RPMI7951 (cell line): ENCODE measurements around the gene KRT71. TPM values are rescaled to one million over a fixed set of nuclear protein-coding genes. Genes with fewer than 3 reads are reported as not detected.

ENCODE experiments used
- DNase-seq: peaks from one replicate; pipeline ENCODE4 v3.0.0-alpha.2; 2012; ENCODE audit warnings: low read depth
- total RNA-seq: library from RNA; depleted of rRNA; stranded (reverse); fragments of >200 nt; shearing (Covaris generic); gene quantifications from 2 replicates; pipeline ENCODE4 v1.2.3, GENCODE V29; 2014; rRNA removed

Gene KRT71
- total RNA-seq, 1 experiment from 2014 or later: not detected

DNA sequence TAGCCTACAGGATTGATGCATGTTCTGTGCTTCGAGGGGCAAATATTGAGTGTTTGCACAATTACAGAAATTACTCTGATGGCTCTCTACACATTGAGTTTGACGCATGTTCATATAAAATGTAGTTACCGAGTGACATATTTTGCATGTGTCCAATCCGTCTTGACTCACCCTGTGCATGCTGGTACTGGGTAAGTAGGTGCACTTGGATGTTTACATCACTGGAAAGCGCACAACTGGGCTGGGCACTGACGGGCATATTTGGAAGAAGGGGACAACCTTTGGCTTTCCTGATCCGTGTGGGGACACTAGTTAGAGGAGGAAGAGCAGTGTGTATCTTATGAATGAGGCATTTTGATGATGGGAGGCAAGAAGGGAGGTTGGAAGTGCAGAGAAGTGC is 55.0 kb downstream of the KRT71 start:
- DNase-seq: no peak

GRCh38 chr12:52496590-52497071 is 56.3 kb downstream of the KRT71 start:
- DNase-seq: peak; percentile 46

DNA sequence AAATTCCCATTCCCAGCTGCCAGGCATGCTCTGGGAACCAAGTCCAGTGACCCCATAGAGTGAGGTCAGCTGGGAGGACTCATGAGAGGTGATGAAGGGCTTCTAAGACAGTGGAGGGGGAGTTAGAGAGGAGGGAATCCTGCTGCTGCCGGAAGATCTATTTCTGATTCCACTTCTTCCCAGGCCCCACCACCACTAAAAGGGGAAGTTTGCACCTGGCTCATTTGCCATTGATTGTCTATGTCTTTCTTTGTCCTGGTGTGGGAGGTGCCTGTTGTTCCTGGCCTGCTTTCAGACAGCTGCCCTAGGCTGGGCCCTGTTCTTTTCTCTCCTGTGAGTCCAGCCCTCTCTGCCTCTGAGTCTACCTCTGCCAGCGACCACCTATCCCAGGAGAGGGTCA is 56.9 kb downstream of the KRT71 start:
- no peak for DNase-seq

GRCh38 chr12:52495389-52495788 is 57.6 kb downstream of the KRT71 start:
- DNase-seq: no peak

- no peak for DNase-seq
Observed at GRCh38 chr12:52494518-52494917, 58.4 kb downstream of the KRT71 start.

- no peak for DNase-seq
Observed at GRCh38 chr12:52494100-52494499, 58.8 kb downstream of the KRT71 start.

Other genes with a start within 250 kb of the KRT71 start
- not detected in 2 replicates for gene KRT83, start 231.7 kb downstream of the KRT71 start, total RNA-seq
- gene KRT85, start 185.7 kb downstream of the KRT71 start, total RNA-seq: not detected in 2 replicates
- gene KRT84, start 167.5 kb downstream of the KRT71 start, total RNA-seq: not detected in 2 replicates
- not detected in 2 replicates for gene KRT82, start 146.8 kb downstream of the KRT71 start, total RNA-seq
- not detected in 2 replicates for gene KRT75, start 118.8 kb downstream of the KRT71 start, total RNA-seq
- not detected in 2 replicates for gene KRT6B, start 101.0 kb downstream of the KRT71 start, total RNA-seq
- not detected in 2 replicates for gene KRT6C, start 79.3 kb downstream of the KRT71 start, total RNA-seq
- not detected in 2 replicates for gene KRT6A, start 59.9 kb downstream of the KRT71 start, total RNA-seq
- gene KRT5, start 32.8 kb downstream of the KRT71 start, total RNA-seq: not detected in 2 replicates
- gene KRT74, start 20.7 kb upstream of the KRT71 start, total RNA-seq: not detected in 2 replicates
- gene KRT72, start 48.3 kb upstream of the KRT71 start, total RNA-seq: not detected in 2 replicates
- not detected in 2 replicates for gene KRT73, start 65.4 kb upstream of the KRT71 start, total RNA-seq
- gene KRT2, start 99.1 kb upstream of the KRT71 start, total RNA-seq: not detected in 2 replicates
- not detected in 2 replicates for gene KRT1, start 127.3 kb upstream of the KRT71 start, total RNA-seq
- gene KRT77, start 150.4 kb upstream of the KRT71 start, total RNA-seq: not detected in 2 replicates
- gene KRT76, start 224.2 kb upstream of the KRT71 start, total RNA-seq: not detected in 2 replicates
- 0.12 TPM in 1 of 2 replicates, not detected in the other for gene KRT3, start 243.0 kb upstream of the KRT71 start, total RNA-seq